HG02798 (cell line): ENCODE data around the gene C1QTNF12.

Experiments used
- ATAC-seq: cut with Tn5 transposase; IDR thresholded peaks from one replicate; pipeline ENCODE4 v1.9.1; 2021; ENCODE audit warnings: mild to moderate bottlenecking; ENCODE audit not compliant: unreplicated experiment, poor library complexity

Gene C1QTNF12

DNA sequence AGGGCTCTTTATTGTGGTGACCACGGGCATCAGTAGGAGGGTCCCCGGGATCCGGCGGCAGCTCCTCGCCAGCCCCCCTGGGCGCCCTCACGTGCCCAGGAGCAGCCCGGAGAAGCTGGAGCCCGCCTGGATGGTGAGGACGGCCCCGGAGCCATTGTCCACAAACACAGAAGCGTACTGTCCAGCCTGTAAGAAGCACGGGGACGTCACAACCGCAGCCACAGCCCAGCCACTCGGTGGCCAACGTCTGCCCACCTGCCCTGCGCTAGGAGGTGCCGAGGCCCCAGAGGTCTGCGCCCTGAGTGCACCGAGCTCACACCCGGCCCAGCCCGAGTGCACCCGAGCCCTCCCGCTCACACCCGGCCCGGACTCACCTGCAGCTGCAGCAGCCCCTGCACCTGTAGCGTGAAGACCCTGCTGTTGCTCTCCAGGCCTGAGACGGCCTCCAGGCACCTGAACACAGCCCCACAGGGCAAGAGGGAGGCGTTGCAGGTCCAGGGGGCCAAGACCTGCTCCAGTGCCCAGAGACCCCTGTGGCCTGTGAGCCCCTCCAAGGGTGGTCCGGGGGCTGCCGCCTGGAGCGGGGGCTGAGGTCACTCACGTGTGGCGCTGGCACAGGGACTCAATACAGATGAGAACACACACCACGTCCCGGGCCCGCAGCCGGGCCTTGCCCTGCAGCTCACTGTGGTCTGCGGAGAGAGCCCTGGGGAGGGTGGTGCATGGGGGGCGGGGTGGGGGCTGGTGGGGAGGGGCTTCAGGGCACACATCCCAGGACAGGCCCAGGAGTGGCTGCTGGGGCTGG is 3.9 kb downstream of the C1QTNF12 start:
- ATAC-seq, result no peak

DNA sequence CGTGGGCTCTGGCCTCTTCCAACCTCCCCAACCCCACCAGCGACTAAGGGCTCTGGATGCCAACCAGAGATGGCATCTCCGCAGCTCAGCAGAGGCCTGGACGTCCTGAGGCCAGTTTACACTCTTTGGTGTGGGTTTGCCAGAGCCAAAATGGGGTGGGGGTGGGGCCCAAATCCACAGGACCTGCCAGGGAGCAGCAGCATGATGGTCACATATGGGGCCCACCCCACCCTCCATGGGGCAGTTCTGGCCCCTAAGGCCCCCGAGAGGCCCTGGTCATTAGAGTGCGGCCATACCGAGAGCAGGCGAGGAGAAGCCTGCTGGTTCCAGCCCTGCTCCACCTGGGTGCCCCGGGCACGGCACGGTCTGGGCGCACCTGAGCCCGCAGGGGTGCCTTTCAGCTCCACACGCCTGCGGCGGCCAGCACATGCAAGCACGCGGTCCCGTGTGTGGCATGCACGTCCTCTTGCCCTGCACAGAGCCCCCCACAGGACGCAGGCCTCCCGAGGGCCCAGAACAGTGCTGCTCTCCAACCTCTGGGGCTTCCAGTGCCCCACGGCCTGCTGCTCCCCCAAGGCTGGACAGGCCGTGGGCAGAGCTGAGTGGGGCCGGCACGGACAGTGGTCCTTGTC is 4.8 kb downstream of the C1QTNF12 start:
- ATAC-seq, result no peak

DNA sequence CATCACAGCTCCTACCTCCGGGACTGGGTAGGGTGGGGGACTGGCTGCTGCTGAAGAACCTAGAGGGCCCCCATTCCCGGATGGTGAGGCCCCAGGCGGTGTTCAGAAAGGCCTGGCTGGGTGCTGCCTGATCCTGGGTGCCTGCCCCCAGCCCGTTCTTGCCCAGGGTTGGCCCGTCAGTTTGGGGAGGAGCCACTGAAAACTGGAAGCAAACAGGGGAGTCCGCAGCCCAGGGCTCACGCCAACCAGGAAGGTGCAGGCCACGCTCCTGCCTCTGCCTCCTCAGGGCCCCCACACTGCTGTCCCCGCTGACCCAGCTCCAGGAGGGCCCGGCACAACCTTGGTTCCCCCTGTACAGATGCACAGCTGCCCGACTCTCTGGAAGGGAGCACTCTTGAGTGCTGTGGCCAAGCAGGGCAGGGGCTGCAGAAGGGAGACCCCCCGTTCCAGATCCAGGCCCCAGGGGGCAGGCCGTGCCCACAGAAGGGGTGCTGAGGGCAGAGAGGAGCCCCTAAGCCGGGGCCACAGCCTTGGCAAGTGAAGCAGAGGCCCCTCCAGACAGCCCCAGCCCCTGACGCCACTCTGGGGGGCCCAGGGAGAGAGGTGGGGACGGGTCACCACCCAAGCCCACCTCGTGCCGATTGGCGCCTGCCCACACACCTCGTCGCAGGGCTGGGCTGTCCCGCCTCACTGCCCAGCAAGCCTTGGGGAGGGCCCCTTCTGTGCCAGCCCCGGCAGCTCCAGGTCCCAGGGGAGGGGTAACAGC is 5.5 kb downstream of the C1QTNF12 start:
- no peak for ATAC-seq

DNA sequence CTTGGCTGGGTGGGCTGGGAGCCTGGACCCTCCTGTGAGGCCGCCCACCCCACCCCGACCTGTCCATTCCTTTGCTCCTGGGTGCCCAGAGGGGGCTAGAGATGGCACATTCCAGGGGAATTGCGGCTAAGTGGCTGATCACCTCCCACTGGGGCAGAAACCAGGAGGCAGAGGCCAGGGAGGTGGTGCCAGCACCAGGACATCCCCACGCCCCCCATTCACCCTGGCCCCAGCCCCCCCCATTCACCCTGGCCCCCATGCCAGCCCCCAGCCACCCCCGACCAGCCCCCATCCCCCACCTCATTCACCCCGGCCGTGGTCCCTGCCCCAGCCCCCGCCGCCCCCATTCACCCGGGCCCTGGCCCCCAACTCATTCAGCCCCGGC is 6.2 kb downstream of the C1QTNF12 start:
- ATAC-seq, result no peak

DNA sequence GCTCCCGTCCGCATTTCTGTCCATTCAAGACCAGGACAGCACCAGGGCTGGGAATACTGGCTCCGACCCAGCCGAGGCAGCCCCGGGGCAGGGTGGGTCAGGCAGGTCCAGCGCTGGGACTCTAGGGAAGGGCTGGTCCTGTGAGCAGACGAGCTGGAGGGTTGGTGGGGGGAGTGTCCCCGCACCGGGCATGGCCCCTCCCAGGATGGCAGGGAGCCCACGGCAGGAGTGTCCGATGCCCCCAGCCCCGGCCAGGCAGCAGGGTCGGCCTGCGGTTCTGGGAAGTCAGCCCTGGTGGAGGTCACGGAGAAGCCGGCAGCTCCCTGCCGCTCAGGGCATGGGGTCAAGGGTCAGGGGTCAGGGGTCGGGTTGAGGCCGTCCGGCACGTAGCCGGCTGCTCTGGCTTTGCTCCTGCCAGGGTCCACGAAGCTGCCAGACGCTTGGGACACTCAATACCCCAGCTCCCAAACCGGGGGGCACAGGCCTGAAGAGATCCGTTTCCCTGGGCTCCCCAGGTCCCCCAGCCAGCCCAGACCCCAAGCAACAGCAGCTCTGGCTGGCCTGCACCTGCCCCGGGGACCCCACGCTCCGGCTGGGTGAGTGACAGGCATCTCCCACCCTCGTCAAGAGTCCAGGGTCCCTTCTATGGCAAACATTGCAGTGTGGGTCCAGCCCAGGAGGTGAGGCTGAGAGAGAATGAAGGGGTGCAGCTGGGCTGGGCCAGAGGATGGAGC is 6.7 kb downstream of the C1QTNF12 start:
- ATAC-seq, result no peak

DNA sequence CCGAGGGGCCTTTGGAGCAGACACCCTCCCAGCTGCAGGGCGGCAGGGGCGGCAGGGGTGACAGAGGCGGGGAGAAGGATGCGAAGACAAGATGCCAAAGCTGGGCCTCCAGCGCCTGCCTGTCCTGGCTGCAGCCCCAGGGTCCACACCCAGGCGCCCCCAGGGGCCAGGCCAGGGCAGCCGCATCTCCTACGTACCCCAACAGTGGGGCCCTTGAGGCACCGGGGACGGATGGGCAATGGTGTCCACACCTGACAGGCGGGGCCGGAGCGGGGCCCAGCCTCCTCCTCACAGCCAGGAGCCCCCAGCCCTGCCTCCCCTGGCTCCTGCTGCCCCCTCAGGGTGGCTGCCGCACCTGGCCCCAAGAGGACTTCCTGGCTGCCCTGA is 7.3 kb downstream of the C1QTNF12 start:
- no peak for ATAC-seq

DNA sequence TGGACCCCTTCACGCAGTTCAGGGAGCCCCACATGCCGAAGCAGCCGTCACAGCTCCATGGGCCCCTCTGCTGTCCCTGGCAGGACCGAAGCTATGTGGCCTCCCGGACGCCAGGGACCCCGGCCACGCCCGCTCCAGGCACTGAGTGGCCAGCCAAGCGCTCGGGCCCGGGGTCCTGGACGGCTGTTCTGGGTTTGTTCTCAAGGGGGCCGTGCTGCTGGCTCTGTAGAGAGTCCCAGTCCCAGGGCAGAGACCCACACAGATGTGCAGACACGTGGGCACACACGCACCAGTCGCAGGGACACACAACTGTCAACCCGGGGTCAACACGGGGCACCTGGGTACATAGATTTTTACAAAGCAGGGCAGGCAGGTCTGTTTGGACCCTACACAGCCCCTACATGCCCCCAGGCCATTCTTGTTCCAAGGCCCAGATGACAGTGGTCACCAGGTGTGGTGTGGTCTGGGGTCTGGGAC is 7.8 kb downstream of the C1QTNF12 start:
- no peak for ATAC-seq

DNA sequence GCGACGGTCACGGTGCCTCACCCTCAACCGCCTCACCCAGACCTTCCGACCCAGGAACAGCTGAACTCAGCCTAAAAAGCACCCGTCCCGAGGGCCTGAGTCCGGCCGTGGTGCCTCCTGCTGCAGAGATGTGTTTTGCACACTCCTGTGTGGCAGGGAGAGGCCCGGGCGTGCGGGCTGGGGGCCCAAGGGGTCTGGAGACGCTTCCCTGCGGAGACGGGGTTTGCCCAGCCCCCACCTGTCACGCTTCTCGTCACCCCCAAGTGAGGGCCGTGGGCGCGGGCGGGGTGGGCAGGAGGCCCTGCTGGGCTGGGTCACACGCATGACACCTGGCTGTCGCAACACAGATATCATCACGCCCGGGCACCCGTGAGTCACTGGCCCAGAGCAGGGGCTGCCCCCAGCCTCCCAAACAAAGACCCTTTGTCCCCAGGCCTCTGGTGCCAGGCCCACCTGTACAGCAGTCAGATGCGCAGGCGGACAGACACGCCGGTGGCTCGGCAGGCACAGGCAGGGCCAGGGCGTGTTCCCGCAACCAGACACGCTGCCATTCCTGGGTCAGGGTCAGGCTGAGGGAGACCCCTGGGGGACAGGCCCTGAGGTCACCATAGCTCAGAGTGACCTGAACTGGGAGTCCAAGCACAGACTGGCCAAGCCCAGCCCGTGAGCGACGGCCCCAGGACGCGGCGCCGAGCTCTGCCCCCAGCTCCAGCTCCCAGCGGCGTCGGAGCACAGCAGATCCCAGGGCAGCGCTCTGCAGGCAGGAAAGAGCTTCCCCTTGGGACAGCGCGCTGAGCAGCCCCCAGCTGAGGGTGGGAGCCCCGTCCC is 8.4 kb downstream of the C1QTNF12 start:
- no peak for ATAC-seq

DNA sequence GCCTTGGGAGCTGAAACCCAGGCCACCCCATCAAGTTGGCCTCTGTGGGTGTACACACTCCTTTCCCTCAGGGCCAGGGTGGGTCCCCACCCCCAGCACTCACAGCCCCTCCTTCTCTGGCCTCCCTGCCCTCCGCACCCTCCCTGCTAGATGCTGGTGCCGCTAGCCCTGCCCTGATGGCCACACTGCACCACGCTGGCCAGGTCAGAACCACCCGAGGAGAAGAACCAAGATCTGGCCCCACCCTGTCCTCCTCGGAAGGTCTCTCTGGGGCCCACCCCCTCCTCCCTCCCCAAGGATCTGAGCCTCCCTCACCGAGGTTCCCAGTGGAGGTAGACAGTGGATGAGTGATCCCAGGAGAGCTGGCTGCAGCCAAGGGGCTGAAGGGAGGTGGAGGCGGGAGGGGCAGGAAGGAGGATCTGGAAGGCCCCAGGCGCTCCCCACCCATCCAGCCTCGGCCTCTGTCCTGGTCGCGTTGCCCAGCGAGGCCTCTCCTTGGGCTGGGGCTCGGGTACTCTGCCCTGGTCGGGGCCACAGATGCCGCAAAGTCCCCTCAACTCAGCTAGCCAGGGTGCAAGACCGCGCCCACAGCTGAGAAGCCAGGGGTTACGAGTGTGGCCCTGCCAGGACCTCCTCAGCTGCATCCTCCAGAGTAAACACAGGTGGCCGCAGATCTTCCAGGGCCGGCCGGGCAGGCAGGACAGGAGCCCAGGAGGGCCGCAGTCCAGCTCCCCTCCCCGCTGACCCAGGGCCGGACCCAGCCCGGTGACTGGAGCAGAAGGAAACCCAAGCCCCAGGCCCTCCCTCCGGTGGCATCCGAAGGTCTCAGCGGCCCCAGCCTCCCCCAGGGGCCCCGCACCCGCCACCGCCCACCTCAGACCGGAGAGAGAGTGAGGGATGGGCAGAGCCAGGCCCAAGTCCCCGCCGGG is 9.3 kb downstream of the C1QTNF12 start:
- ATAC-seq, result no peak

DNA sequence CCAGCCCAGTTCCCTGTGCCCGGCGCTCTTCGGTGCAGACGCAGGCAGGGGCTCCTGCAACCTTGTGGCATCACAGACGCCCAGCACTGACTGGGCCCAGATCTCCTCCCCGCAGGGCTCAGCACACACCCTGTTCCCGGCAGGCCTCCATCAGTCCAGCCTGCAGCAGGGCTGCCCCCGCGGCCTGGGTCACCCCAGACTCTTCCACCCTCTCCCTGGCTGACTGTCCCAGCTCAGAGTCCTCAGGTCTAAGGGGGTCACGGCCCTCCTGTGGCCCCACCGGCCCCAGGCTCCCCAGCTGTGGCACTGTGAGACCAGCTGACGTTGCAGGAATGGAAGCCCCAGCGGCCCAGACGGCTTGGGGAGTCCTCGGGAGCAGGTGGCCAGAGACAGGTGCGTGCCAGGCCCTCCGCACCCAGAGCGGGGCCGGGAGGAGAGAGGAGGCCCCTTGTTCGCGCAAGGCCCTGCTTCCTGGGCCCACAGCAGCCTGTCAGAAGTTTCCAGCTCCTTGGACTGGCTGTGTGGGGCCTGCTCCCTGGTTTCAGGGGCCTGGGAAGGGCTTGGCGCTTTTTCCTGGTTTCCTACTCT is 10.3 kb downstream of the C1QTNF12 start:
- no peak for ATAC-seq

DNA sequence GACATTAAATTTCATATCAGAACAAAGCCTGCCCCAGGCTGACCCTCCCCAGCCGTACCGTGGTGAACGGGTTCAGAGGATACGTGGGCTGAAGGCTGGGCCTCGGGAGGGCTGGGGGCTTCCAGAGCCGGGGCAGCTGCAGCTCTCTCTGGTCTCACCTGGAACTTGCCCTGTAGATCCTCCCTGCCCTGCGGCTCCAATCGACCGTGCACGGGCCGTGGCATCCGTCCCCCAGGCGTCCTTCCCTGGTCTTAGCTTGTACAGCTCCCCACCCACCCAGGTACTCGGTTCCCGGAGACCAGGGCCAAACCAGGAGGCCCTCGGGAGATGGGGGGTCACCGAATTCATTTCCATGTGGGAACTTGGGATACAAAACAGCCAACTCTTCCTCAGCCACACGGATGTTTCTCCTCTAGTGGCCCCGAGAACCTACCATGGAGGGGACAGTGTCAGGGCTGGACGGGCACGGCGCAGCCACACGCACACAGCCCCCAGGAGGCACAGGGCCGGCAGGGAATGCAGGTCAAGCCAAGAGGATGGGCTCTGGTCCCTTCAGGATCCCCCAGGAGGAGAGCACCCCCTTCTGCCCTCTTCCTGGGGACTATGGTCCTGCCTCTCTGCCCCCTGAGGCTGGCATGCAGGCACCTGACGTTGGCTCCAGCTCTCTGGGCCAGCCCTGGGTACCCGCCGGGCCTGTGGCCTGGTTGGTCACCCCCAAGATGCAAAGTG is 11.3 kb downstream of the C1QTNF12 start:
- ATAC-seq, result no peak

DNA sequence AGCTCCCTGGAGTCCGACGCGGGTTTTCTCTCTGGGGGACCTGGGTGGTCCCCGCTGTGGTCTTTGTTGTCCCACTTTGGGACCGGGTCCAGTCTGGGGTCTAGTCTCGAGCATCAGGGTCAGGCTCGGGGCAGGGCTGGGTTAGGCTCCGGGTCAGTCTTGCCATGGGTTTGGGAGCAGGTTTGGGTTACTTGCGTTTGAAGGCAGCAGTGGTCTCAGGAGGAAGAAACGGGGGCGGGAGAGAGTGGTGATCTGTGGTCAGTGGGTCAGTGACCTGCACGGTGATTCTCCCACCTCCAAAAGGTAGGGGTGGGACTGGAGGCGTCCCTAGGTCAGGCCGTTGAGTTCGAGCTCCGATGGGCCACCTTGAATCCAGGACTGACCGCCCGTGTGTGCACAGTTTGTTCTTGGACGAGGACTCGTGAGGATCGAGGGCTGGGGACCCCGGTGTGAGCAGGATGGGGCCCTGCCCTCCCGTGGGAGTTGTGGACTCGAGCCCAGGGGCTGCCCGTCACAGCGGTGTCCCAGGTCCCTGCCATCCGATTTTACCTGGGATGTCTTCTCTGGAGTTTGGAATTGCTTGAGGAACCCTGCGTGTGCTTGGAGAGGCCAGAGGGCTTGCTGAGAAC is 12.2 kb downstream of the C1QTNF12 start:
- ATAC-seq, result no peak

DNA sequence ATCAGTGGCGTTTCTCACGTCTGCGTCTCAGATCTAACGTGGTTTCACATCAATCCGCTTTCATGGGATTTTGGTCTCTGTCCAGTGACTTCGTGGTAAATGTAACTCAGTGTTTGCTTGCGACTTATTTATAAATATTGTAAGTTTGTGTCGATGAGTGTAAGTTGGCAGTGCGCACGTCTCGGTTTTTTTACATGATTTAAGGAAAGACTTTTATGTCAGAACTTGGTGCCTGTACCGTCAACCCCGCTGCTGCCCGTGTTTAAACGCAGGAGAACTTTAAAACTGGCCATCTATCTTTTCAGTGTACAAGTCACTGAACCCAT is 13.0 kb downstream of the C1QTNF12 start:
- no peak for ATAC-seq

DNA sequence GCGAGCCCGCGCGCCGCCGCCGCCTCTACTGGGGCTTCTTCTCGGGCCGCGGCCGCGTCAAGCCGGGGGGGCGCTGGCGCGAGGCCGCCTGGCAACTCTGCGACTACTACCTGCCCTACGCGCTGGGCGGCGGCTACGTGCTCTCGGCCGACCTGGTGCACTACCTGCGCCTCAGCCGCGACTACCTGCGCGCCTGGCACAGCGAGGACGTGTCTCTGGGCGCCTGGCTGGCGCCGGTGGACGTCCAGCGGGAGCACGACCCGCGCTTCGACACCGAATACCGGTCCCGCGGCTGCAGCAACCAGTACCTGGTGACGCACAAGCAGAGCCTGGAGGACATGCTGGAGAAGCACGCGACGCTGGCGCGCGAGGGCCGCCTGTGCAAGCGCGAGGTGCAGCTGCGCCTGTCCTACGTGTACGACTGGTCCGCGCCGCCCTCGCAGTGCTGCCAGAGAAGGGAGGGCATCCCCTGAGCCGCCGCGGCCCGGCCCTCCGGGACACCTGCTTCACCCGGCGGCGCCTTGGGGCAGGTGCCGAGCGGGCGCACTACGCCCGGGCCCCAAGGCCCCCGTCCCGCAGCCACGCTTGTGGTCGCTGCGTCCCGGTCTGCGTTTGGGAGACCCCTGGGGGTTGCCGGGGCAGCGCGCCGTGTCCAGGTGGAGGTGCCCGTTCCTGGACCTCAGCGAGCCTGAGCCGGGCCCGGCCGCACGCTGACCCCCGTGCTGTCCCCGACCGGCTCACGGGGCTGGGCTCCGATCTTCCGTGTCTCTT is 13.5 kb downstream of the C1QTNF12 start:
- no peak for ATAC-seq

DNA sequence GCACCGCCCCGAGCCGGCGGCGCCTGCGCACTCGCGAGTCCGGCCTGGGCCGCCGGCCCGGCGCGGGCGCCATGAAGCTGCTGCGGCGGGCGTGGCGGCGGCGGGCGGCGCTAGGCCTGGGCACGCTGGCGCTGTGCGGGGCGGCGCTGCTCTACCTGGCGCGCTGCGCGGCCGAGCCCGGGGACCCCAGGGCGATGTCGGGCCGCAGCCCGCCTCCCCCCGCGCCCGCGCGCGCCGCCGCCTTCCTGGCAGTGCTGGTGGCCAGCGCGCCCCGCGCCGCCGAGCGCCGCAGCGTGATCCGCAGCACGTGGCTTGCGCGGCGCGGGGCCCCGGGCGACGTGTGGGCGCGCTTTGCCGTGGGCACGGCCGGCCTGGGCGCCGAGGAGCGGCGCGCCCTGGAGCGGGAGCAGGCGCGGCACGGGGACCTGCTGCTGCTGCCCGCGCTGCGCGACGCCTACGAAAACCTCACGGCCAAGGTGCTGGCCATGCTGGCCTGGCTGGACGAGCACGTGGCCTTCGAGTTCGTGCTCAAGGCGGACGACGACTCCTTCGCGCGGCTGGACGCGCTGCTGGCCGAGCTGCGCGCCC is 14.2 kb downstream of the C1QTNF12 start, which contains the start of gene B3GALT6:
TSS of gene B3GALT6 (plus strand) at position 30 of the 588 bp plus-strand sequence. CDS start at position 72, 42 bp downstream.
- ATAC-seq, result no peak
